LHCN-M2 (cell line): ENCODE results near the gene MARK1. TPM values are rescaled to one million over a fixed set of nuclear protein-coding genes. Genes with fewer than 3 reads are reported as not detected.

Experiments used
- DNase-seq: peaks from one replicate; pipeline ENCODE4 v3.0.0-alpha.2; 2012; ENCODE audit warnings: low read depth
- total RNA-seq: library from RNA; depleted of rRNA; stranded (reverse); fragments of >200 nt; gene quantifications from 2 replicates; pipeline ENCODE4 v1.2.3, GENCODE V29; 2014

MARK1 gene
- total RNA-seq, 1 experiment from 2014 or later: not detected

- DNase-seq: no peak
Measured at GRCh38 chr1:220689666-220690065, 161.7 kb downstream of the MARK1 start.

- peak; percentile 9 for DNase-seq
Measured at GRCh38 chr1:220690140-220691052, 162.5 kb downstream of the MARK1 start, which contains the start of gene C1orf115. C1orf115 (plus strand) TSS chr1:220690363; CDS start chr1:220690403, 40 bp downstream.

- DNase-seq: no peak
Measured at GRCh38 chr1:220691053-220691684, 163.2 kb downstream of the MARK1 start.

GRCh38 chr1:220692436-220693228 is 164.7 kb downstream of the MARK1 start:
- DNase-seq: no peak

- DNase-seq: no peak
Measured at GRCh38 chr1:220694866-220695382, 167.0 kb downstream of the MARK1 start.

- no peak for DNase-seq
Measured at GRCh38 chr1:220695426-220695825, 167.5 kb downstream of the MARK1 start.

- no peak for DNase-seq
Measured at GRCh38 chr1:220696226-220696862, 168.4 kb downstream of the MARK1 start.

GRCh38 chr1:220696863-220697231 is 168.9 kb downstream of the MARK1 start:
- peak; percentile 20 for DNase-seq

GRCh38 chr1:220697326-220697725 is 169.4 kb downstream of the MARK1 start:
- DNase-seq: no peak

GRCh38 chr1:220698607-220699016 is 170.7 kb downstream of the MARK1 start:
- DNase-seq: no peak

GRCh38 chr1:220699044-220699443 is 171.1 kb downstream of the MARK1 start:
- DNase-seq: no peak

GRCh38 chr1:220700556-220701179 is 172.7 kb downstream of the MARK1 start:
- DNase-seq: no peak

GRCh38 chr1:220701974-220702373 is 174.0 kb downstream of the MARK1 start:
- no peak for DNase-seq

- no peak for DNase-seq
Measured at GRCh38 chr1:220702733-220703270, 174.9 kb downstream of the MARK1 start.

GRCh38 chr1:220703305-220703704 is 175.4 kb downstream of the MARK1 start:
- no peak for DNase-seq

- DNase-seq: no peak
Measured at GRCh38 chr1:220705782-220706181, 177.8 kb downstream of the MARK1 start.

- DNase-seq: no peak
Measured at GRCh38 chr1:220706480-220706879, 178.5 kb downstream of the MARK1 start.

- no peak for DNase-seq
Measured at GRCh38 chr1:220707160-220707559, 179.2 kb downstream of the MARK1 start.

GRCh38 chr1:220708244-220708643 is 180.3 kb downstream of the MARK1 start:
- no peak for DNase-seq
